ENCODE data around the gene PYDC1.

GRCh38 chr16:31248344-31248743 is 31.4 kb upstream of the PYDC1 start:
- TF ChIP-seq, protein P1, sequence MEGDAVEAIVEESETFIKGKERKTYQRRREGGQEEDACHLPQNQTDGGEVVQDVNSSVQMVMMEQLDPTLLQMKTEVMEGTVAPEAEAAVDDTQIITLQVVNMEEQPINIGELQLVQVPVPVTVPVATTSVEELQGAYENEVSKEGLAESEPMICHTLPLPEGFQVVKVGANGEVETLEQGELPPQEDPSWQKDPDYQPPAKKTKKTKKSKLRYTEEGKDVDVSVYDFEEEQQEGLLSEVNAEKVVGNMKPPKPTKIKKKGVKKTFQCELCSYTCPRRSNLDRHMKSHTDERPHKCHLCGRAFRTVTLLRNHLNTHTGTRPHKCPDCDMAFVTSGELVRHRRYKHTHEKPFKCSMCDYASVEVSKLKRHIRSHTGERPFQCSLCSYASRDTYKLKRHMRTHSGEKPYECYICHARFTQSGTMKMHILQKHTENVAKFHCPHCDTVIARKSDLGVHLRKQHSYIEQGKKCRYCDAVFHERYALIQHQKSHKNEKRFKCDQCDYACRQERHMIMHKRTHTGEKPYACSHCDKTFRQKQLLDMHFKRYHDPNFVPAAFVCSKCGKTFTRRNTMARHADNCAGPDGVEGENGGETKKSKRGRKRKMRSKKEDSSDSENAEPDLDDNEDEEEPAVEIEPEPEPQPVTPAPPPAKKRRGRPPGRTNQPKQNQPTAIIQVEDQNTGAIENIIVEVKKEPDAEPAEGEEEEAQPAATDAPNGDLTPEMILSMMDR (IDR thresholded peaks at IDR 0.05): no peak
- TF ChIP-seq POLR2A (IDR thresholded peaks at IDR 0.05): no peak
